Fibroblast of villous mesenchyme (primary cell): Measurements from ENCODE around the gene MGAT1. TPM values are rescaled to one million over a fixed set of nuclear protein-coding genes. Genes with fewer than 3 reads are reported as not detected.
"Not testable (repeated sequence)": the region's sequence is repeated elsewhere in the genome, so short reads cannot be mapped to it uniquely, and the experiment has no call there.

Source experiments
- DNase-seq: peaks from one replicate; pipeline ENCODE4 v3.0.0-alpha.2; 2010; ENCODE audit warnings: low read depth
- H3K4me3 ChIP-seq: 2 replicates; pipeline ENCODE4 v1.5.1; 2011; ENCODE audit warnings: low read depth, mild to moderate bottlenecking, low read length
- CTCF ChIP-seq: IDR thresholded peaks from 2 replicates; pipeline ENCODE4 v1.5.1; 2012; ENCODE audit warnings: low read depth, mild to moderate bottlenecking, low read length; ENCODE audit not compliant: insufficient read depth
- total RNA-seq: library from RNA; depleted of rRNA; stranded (reverse); fragments of >200 nt; gene quantifications from 2 replicates; pipeline ENCODE4 v1.2.3, GENCODE V29; 2012

The MGAT1 gene
- total RNA-seq, 1 donor: 104 TPM

- H3K4me3 ChIP-seq: no peak overlapping the region
- no peak for DNase-seq
- no peak for TF ChIP-seq CTCF
These were observed 27.0 kb downstream of the MGAT1 start for GRCh38 chr5:180775624-180776023.

GRCh38 chr5:180771839-180772238 lies 30.8 kb downstream of the MGAT1 start:
- no peak overlapping the region for H3K4me3 ChIP-seq
- no peak for DNase-seq
- no peak for TF ChIP-seq CTCF

GRCh38 chr5:180769821-180770220 lies 32.8 kb downstream of the MGAT1 start:
- no peak for DNase-seq
- H3K4me3 ChIP-seq: no peak overlapping the region
- TF ChIP-seq CTCF: no peak

- no peak for TF ChIP-seq CTCF
- no peak for DNase-seq
- no peak overlapping the region for H3K4me3 ChIP-seq
These were observed 47.0 kb downstream of the MGAT1 start for GRCh38 chr5:180755601-180756000.

- no peak for TF ChIP-seq CTCF
- no peak for DNase-seq
- H3K4me3 ChIP-seq: no peak overlapping the region
These were observed 58.4 kb downstream of the MGAT1 start for GRCh38 chr5:180744253-180744652.

GRCh38 chr5:180742727-180743126 lies 59.9 kb downstream of the MGAT1 start:
- no peak overlapping the region for H3K4me3 ChIP-seq
- no peak for DNase-seq

GRCh38 chr5:180740953-180741352 lies 61.7 kb downstream of the MGAT1 start:
- not testable (repeated sequence) for DNase-seq, H3K4me3 ChIP-seq

More at GRCh38 chr5:180742727-180743126, 59.9 kb downstream of the MGAT1 start:
- TF ChIP-seq CTCF: no peak
